SK-N-SH (cell line): Measurements from ENCODE around the gene ZFHX3.

Source experiments
- EZH2phosphoT487 ChIP-seq: fragments of 200-600 bp; sonication (generic); IDR thresholded peaks from 2 replicates; pipeline ENCODE4 v1.6.1; 2017; ENCODE audit warnings: low read depth, mixed run types, mild to moderate bottlenecking, antibody characterized with exemption, moderate library complexity, borderline replicate concordance
- GABPA ChIP-seq: IDR thresholded peaks from 2 replicates; pipeline ENCODE4 v1.4.0; 2012; ENCODE audit warnings: low read depth, mild to moderate bottlenecking
- GATA2 ChIP-seq: sonication (generic); formaldehyde crosslinking; IDR thresholded peaks from 2 replicates; pipeline ENCODE4 v1.5.0; 2020; ENCODE audit warnings: mild to moderate bottlenecking, missing genetic modification reagents
- SMC3 ChIP-seq: IDR thresholded peaks from 2 replicates; pipeline ENCODE4 v1.6.1; 2012; ENCODE audit warnings: low read depth, low read length, improper control_type of control experiment
- TAF1 ChIP-seq: IDR thresholded peaks from 2 replicates; pipeline ENCODE4 v1.6.1; 2012; ENCODE audit warnings: low read depth, mild to moderate bottlenecking, low read length, moderate library complexity, borderline replicate concordance
- YY1 ChIP-seq: IDR thresholded peaks from 2 replicates; pipeline ENCODE4 v1.4.0; 2012; ENCODE audit warnings: low read depth, mild to moderate bottlenecking
- TF ChIP-seq, protein P1 (sequence below): IDR thresholded peaks from 2 replicates; pipeline ENCODE4; 2012
- TF ChIP-seq, protein P2 (sequence below): fragments of 200-600 bp; sonication (generic); IDR thresholded peaks from 2 replicates; pipeline ENCODE4 v1.6.1; 2017; ENCODE audit warnings: antibody characterized with exemption, mild to moderate bottlenecking, moderate library complexity

GRCh38 chr16:73023752-73024570 lies 24.0 kb downstream of the ZFHX3 start:
- no peak for TF ChIP-seq TAF1
- no peak for TF ChIP-seq GATA2 (CRISPR knock-in tag)
- TF ChIP-seq, protein P1, sequence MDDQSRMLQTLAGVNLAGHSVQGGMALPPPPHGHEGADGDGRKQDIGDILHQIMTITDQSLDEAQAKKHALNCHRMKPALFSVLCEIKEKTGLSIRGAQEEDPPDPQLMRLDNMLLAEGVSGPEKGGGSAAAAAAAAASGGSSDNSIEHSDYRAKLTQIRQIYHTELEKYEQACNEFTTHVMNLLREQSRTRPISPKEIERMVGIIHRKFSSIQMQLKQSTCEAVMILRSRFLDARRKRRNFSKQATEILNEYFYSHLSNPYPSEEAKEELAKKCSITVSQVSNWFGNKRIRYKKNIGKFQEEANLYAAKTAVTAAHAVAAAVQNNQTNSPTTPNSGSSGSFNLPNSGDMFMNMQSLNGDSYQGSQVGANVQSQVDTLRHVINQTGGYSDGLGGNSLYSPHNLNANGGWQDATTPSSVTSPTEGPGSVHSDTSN: no peak
- TF ChIP-seq, protein P2, sequence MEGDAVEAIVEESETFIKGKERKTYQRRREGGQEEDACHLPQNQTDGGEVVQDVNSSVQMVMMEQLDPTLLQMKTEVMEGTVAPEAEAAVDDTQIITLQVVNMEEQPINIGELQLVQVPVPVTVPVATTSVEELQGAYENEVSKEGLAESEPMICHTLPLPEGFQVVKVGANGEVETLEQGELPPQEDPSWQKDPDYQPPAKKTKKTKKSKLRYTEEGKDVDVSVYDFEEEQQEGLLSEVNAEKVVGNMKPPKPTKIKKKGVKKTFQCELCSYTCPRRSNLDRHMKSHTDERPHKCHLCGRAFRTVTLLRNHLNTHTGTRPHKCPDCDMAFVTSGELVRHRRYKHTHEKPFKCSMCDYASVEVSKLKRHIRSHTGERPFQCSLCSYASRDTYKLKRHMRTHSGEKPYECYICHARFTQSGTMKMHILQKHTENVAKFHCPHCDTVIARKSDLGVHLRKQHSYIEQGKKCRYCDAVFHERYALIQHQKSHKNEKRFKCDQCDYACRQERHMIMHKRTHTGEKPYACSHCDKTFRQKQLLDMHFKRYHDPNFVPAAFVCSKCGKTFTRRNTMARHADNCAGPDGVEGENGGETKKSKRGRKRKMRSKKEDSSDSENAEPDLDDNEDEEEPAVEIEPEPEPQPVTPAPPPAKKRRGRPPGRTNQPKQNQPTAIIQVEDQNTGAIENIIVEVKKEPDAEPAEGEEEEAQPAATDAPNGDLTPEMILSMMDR: no peak
- TF ChIP-seq GABPA: no peak
- no peak for TF ChIP-seq YY1
- TF ChIP-seq EZH2phosphoT487: no peak
- TF ChIP-seq SMC3: no peak
